Liver (tissue), 9 donors: ENCODE data around the gene GALNTL6. TPM values are rescaled to one million over a fixed set of nuclear protein-coding genes. Genes with fewer than 3 reads are reported as not detected.

Experiments
- DNase-seq: peaks from one replicate; pipeline ENCODE4 v3.0.0-alpha.2; 2017; ENCODE audit warnings: low spot score
- H3K27ac ChIP-seq, 2 donors: one replicate each; pipeline ENCODE4 v1.7.0; 2013; ENCODE audit warnings: inconsistent platforms in 2 of 2, low read length in 2 of 2, control low read depth in 1 of 2, low read depth in 1 of 2, mild to moderate bottlenecking in 1 of 2
- H3K27me3 ChIP-seq, 4 donors: one replicate each; pipeline versions ENCODE4 v1.6.1 to v1.7.0; 2013; ENCODE audit warnings: low read length in 3 of 4, inconsistent platforms in 1 of 4, mild to moderate bottlenecking in 1 of 4, moderate library complexity in 1 of 4; ENCODE audit not compliant: control insufficient read depth in 4 of 4, insufficient read depth in 4 of 4
- H3K36me3 ChIP-seq, 4 donors: one replicate each; pipeline versions ENCODE4 v1.6.1 to v1.7.0; 2013; ENCODE audit warnings: low read length in 3 of 4, mild to moderate bottlenecking in 3 of 4, low read depth in 1 of 4, moderate library complexity in 1 of 4; ENCODE audit not compliant: control insufficient read depth in 4 of 4, insufficient read depth in 3 of 4
- H3K4me1 ChIP-seq, 4 donors: one replicate each; pipeline versions ENCODE4 v1.6.1 to v1.7.0; 2013; ENCODE audit warnings: low read length in 3 of 4, mild to moderate bottlenecking in 3 of 4, moderate library complexity in 1 of 4; ENCODE audit not compliant: control insufficient read depth in 4 of 4, insufficient read depth in 4 of 4
- H3K4me3 ChIP-seq, 3 donors: one replicate each; pipeline versions ENCODE4 v1.6.1 to v1.7.0; 2013; ENCODE audit warnings: low read length in 3 of 3, control low read depth in 1 of 3, low read depth in 1 of 3, mild to moderate bottlenecking in 1 of 3
- H3K9ac ChIP-seq, 2 donors: one replicate each; pipeline ENCODE4 v1.7.0; 2013; ENCODE audit warnings: low read length in 2 of 2, mild to moderate bottlenecking in 2 of 2, moderate library complexity in 2 of 2, control low read depth in 1 of 2, low read depth in 1 of 2
- H3K9me3 ChIP-seq, 4 donors: one replicate each; pipeline versions ENCODE4 v1.6.1 to v1.7.0; 2013; ENCODE audit warnings: low read length in 3 of 4; ENCODE audit not compliant: control insufficient read depth in 4 of 4
- ATF3 ChIP-seq: IDR thresholded peaks from 2 replicates; pipeline ENCODE4 v1.6.1; 2016; ENCODE audit warnings: antibody characterized with exemption
- CTCF ChIP-seq: fragments of 150-350 bp; IDR thresholded peaks from 2 replicates; pipeline ENCODE4 v1.5.1; 2017; ENCODE audit warnings: improper control_type of control experiment, low read depth, low read length; ENCODE audit not compliant: missing input control
- EGR1 ChIP-seq, 2 donors: IDR thresholded peaks; 2 replicates each; pipeline ENCODE4 v1.6.1; 2016 to 2018; ENCODE audit warnings: antibody characterized with exemption in 2 of 2, low read depth in 2 of 2
- FOXA1 ChIP-seq: IDR thresholded peaks from 2 replicates; pipeline ENCODE4 v1.6.1; 2016; ENCODE audit warnings: antibody characterized with exemption
- FOXA2 ChIP-seq: IDR thresholded peaks from 2 replicates; pipeline ENCODE4 v1.6.1; 2016; ENCODE audit warnings: antibody characterized with exemption
- GABPA ChIP-seq, 2 donors: IDR thresholded peaks in 1 of 2; conservative IDR thresholded peaks in 1 of 2; 2 replicates each; pipeline ENCODE4 v1.6.1; 2016; ENCODE audit warnings: antibody characterized with exemption in 2 of 2, mild to moderate bottlenecking in 1 of 2, moderate library complexity in 1 of 2
- HNF4A ChIP-seq, 2 donors: conservative IDR thresholded peaks; 2 replicates each; pipeline ENCODE4 v1.6.1; 2016; ENCODE audit warnings: antibody characterized with exemption in 2 of 2, mild to moderate bottlenecking in 2 of 2
- JUND ChIP-seq, 2 donors: IDR thresholded peaks; 2 replicates each; pipeline ENCODE4 v1.6.1; 2016; ENCODE audit warnings: antibody characterized with exemption in 2 of 2
- MAX ChIP-seq: IDR thresholded peaks from 2 replicates; pipeline ENCODE4 v1.6.1; 2016; ENCODE audit warnings: antibody characterized with exemption
- NR2F2 ChIP-seq: IDR thresholded peaks from 2 replicates; pipeline ENCODE4 v1.6.1; 2016; ENCODE audit warnings: antibody characterized with exemption
- RAD21 ChIP-seq, 2 donors: IDR thresholded peaks; 2 replicates each; pipeline ENCODE4 v1.6.1; 2016; ENCODE audit warnings: antibody characterized with exemption in 2 of 2, mild to moderate bottlenecking in 2 of 2
- REST ChIP-seq: IDR thresholded peaks from 2 replicates; pipeline ENCODE4 v1.6.1; 2016; ENCODE audit warnings: antibody characterized with exemption, mild to moderate bottlenecking
- RXRA ChIP-seq, 2 donors: IDR thresholded peaks; 2 replicates each; pipeline ENCODE4 v1.6.1; 2017 to 2018; ENCODE audit warnings: antibody characterized with exemption in 2 of 2, mild to moderate bottlenecking in 1 of 2
- SP1 ChIP-seq: IDR thresholded peaks from 2 replicates; pipeline ENCODE4 v1.6.1; 2018; ENCODE audit warnings: antibody characterized with exemption, mild to moderate bottlenecking
- TAF1 ChIP-seq: conservative IDR thresholded peaks from 2 replicates; pipeline ENCODE4 v1.6.1; 2016; ENCODE audit warnings: antibody characterized with exemption, mild to moderate bottlenecking
- YY1 ChIP-seq: IDR thresholded peaks from 2 replicates; pipeline ENCODE4 v1.6.1; 2016; ENCODE audit warnings: antibody characterized with exemption, mild to moderate bottlenecking
- ZBTB33 ChIP-seq: IDR thresholded peaks from 2 replicates; pipeline ENCODE4 v1.6.1; 2016; ENCODE audit warnings: antibody characterized with exemption
- WGBS: extraction: QIAGEN DNeasy Blood & Tissue Kit; methylation state at CpG from one replicate; pipeline ENCODE4 v1.1.7; 2013; 5-methylcytosine and 5-hydroxymethylcytosine counted together
- polyA plus RNA-seq, 2 donors: library from polyadenylated mRNA; stranded (reverse) in 1 of 2; unstranded in 1 of 2; fragments of 200-250 nt in 1 of 2; fragments of >200 nt in 1 of 2; fragmentation: Nextera tagmentation in 1 of 2; extraction: Ambion mirVana in 1 of 2; gene quantifications; one replicate each; pipeline versions ENCODE4 v1.2.1 to v1.2.3, GENCODE V29; 2013 to 2015
- total RNA-seq, 2 donors: library from RNA; depleted of rRNA; stranded (reverse); fragments of >200 nt; gene quantifications; one replicate each; pipeline ENCODE4 v1.2.3, GENCODE V29; 2014
- donor health status: healthy.
- donor health status: healthy.
- donor health status: healthy.
- donor health status: healthy.
- donor health status: healthy.

The GALNTL6 gene
- total and polyA plus RNA-seq, 4 donors: 0.06 to 0.08 TPM; not detected in 2

- no peak for DNase-seq
- Histone ChIP-seq H3K9ac (no peak overlapping the region), H3K27ac (no peak overlapping the region), H3K36me3 (no peaks in the 10 kb centered on the region), H3K4me1 (no peaks in the 10 kb centered on the region), H3K9me3 (no peaks in the 10 kb centered on the region), H3K4me3 (no peak overlapping the region), H3K27me3 (no peaks in the 10 kb centered on the region)
- TF ChIP-seq ATF3 (no peak), CTCF (no peak), SP1 (no peak), NR2F2 (no peak), FOXA1 (no peak), EGR1 (IDR thresholded peaks at IDR 0.05; ENCODE audit: low read depth in 2 of 2) (no peak), RXRA (IDR thresholded peaks at IDR 0.05) (no peak), YY1 (no peak), FOXA2 (no peak), JUND (IDR thresholded peaks at IDR 0.05) (no peak), RAD21 (IDR thresholded peaks at IDR 0.05) (no peak), TAF1 (no peak)
- WGBS: 79% methylated on average over 5 of the region's 5 CpGs
Observed at GRCh38 chr4:173056271-173056670, 1243.1 kb downstream of the GALNTL6 start.

DNA sequence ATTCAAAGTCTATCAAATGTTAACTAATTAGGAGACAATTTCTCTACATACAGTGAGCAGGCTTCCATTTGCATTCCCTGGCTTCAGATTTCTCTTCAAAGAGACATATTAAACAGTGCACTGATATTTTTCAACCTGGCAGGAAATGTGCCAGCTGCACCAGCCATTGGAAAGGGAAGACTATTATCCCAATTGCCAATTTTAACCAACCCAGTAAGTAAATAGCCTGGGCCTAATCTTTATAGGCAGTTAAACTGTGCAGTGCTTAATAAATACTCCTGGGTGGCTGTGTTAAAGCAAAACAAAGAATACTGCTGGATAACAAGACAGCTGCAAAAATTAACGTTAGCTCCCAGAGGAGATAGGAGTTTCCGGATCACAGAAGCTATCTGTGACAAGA, 1243.5 kb downstream of the GALNTL6 start:
- Histone ChIP-seq H3K27me3 (no peaks in the 10 kb centered on the region), H3K9me3 (no peaks in the 10 kb centered on the region), H3K4me1 (no peaks in the 10 kb centered on the region), H3K27ac (no peak overlapping the region), H3K9ac (no peak overlapping the region), H3K4me3 (no peak overlapping the region), H3K36me3 (no peaks in the 10 kb centered on the region)
- 61% methylated on average over 2 of the region's 2 CpGs for WGBS
- TF ChIP-seq TAF1: no peak
- no peak for TF ChIP-seq CTCF
- no peak for TF ChIP-seq NR2F2
- no peak for TF ChIP-seq REST
- TF ChIP-seq ZBTB33: no peak
- no peak for TF ChIP-seq RAD21 (IDR thresholded peaks at IDR 0.05)
- no peak for TF ChIP-seq FOXA1
- TF ChIP-seq FOXA2: no peak
- TF ChIP-seq GABPA (IDR thresholded peaks at IDR 0.05 in 1 of 2, conservative IDR thresholded peaks at IDR 0.05 in 1 of 2): no peak
- no peak for TF ChIP-seq JUND (IDR thresholded peaks at IDR 0.05)
- TF ChIP-seq MAX: no peak
- TF ChIP-seq HNF4A (conservative IDR thresholded peaks at IDR 0.05): no peak
- no peak for TF ChIP-seq SP1
- TF ChIP-seq EGR1 (IDR thresholded peaks at IDR 0.05; ENCODE audit: low read depth in 2 of 2): no peak
- TF ChIP-seq ATF3: no peak
- no peak for DNase-seq
